HUES48 (cell line): ENCODE data around the gene RRP15.

Experiments used
- H3K27ac ChIP-seq: one replicate; pipeline ENCODE4 v1.7.0; 2013; ENCODE audit warnings: low read depth, low read length, inconsistent platforms
- H3K27me3 ChIP-seq: 2 replicates; pipeline ENCODE4 v1.6.1; 2013; ENCODE audit warnings: mild to moderate bottlenecking, low read length; ENCODE audit not compliant: control insufficient read depth, insufficient read depth
- H3K36me3 ChIP-seq: 2 replicates; pipeline ENCODE4 v1.6.1; 2013; ENCODE audit warnings: low read length; ENCODE audit not compliant: control insufficient read depth, insufficient read depth
- H3K4me1 ChIP-seq: 2 replicates; pipeline ENCODE4 v1.6.1; 2013; ENCODE audit warnings: mild to moderate bottlenecking, low read length; ENCODE audit not compliant: control insufficient read depth, insufficient read depth
- H3K4me3 ChIP-seq: 2 replicates; pipeline ENCODE4 v1.5.1; 2013; ENCODE audit warnings: mild to moderate bottlenecking, low read depth, low read length
- H3K9ac ChIP-seq: 2 replicates; pipeline ENCODE4 v1.6.1; 2013; ENCODE audit warnings: mild to moderate bottlenecking, low read depth, low read length, moderate library complexity
- H3K9me3 ChIP-seq: 2 replicates; pipeline ENCODE4 v1.6.1; 2013; ENCODE audit warnings: low read length; ENCODE audit not compliant: control insufficient read depth, insufficient read depth

RRP15 gene, protein sequence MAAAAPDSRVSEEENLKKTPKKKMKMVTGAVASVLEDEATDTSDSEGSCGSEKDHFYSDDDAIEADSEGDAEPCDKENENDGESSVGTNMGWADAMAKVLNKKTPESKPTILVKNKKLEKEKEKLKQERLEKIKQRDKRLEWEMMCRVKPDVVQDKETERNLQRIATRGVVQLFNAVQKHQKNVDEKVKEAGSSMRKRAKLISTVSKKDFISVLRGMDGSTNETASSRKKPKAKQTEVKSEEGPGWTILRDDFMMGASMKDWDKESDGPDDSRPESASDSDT

DNA sequence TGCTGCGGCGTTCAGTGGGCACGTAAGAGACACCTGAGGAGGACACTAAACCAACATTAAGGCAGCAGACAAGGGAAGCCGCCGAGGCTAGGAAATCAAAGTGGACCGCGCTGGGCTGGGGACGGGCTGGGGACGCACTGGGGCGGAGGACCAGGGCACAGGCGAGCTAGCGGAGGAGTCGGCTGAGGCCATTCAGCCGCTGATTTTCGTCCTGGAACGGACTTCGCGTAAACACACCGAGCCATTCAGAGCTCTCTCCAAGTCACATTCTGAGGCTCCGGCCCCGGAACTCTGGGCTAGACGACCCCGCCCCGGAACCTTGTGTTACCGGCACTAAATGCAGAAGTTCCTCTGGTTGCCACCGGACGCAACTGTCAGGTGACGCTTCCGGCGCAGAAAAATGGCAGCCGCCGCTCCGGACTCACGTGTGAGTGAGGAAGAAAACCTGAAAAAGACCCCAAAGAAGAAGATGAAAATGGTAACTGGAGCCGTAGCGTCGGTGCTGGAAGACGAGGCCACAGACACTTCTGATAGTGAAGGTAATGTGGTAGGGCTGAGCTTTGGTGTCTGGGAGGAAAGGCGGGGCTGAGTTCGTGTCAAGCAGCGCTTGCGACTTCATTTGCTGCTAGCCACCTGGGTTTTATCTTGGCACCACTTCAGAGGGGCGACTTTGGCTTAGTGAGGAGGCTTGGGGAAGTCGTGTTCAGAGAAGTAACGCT, at the start of gene RRP15:
Gene RRP15, plus strand, starts transcription at position 377 of the 719 bp plus-strand sequence. Its CDS starts 24 bp downstream, at position 401.
- no peaks in the 10 kb centered on the region for H3K27me3 ChIP-seq
- peak within 1 kb of the TSS; percentile 83 for H3K27ac ChIP-seq
- peaks cover 6% of the 10 kb centered on the region for H3K4me1 ChIP-seq
- 0 out of 2 replicates have a peak, but pooled peaks cover 4% of the 10 kb centered on the region for H3K9me3 ChIP-seq
- peak within 1 kb of the TSS; percentile 92 for H3K9ac ChIP-seq
- H3K4me3 ChIP-seq: peak within 1 kb of the TSS; percentile 100
- H3K36me3 ChIP-seq: peaks cover 12% of the 10 kb centered on the region

DNA sequence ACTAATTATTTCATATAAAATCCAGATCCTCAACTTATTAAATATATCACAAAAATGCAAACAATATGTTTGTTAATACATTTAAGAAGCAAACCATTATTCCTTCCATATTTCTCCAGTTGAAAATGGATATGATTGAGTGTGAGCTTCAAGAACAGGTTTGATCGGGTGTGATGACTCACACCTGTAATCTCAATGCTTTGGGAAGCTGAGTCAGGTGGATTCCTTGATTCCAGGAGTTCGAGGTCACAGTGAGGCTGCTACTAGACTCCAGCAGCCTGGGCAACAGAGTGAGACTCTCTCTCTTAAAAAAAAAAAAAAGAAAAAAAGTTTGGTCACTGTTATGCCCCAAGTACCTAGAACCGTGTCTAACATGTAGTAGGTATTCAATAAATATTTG, 42.9 kb upstream of the RRP15 start:
- no peak overlapping the region for H3K27ac ChIP-seq

DNA sequence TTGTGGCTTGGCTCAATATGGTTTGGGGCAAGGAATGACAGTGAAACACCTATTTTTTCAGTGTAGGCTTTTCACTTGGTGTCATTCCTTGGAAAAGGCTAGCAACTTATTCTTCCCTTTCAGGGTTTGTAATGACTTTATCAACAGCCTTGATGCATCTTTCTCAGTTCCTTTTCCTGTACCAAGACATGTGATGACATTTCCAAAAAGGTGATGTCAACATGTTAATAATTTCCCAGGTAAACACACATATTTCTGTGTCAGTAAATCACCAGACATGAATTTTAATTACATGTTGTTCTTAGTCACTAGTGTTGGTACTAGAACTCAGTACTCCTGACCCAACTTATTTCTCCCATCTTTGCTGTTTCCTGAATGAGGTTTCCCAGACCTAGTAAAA, 37.8 kb upstream of the RRP15 start:
- no peaks in the 10 kb centered on the region for H3K36me3 ChIP-seq
- no peak overlapping the region for H3K9ac ChIP-seq

More for the DNA sequence above, 42.9 kb upstream of the RRP15 start:
- no peak overlapping the region for H3K9ac ChIP-seq
- H3K9me3 ChIP-seq: no peaks in the 10 kb centered on the region
- H3K36me3 ChIP-seq: no peaks in the 10 kb centered on the region
- H3K27me3 ChIP-seq: no peaks in the 10 kb centered on the region
- H3K4me3 ChIP-seq: no peak overlapping the region
- H3K4me1 ChIP-seq: no peaks in the 10 kb centered on the region

DNA sequence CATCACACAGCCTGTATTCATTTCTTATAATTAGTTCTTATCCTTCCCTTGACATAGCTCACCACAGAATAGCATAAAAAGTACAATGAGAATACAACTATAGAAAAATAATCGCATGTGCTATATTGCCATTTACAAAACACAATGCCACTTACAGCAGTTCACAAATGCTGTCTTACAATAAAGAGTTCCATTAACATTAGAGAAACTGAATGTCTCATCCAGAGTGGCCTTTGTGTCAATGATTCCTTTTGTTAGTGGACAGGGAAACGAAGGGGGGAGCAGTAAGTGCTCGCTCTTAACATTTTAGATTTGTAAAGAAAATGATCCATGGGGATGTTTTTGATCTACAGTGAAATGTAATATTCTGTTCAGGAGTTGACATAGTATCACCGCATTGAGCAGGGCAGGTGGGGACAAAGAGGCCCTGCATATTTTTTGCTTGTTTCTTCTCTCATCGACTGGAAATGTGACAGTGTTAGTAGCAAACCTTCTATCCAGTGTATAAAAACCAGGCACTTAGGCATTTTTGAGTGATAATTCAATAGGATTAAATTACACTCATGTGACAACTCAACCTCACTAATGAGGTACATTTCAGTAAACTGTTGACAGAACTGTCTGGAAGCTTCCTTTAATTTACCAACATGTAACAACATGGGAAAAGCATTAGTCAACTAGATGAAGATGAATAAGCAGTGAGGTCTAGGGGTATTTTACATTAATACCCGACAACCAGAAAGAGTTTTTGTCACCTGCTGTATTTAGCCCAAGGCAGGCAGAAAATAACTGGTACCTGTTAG, 35.6 kb upstream of the RRP15 start:
- no peak overlapping the region for H3K4me3 ChIP-seq
- H3K27me3 ChIP-seq: no peaks in the 10 kb centered on the region
- H3K27ac ChIP-seq: no peak overlapping the region
- no peaks in the 10 kb centered on the region for H3K36me3 ChIP-seq
- no peak overlapping the region for H3K9ac ChIP-seq
- H3K9me3 ChIP-seq: no peaks in the 10 kb centered on the region
- H3K4me1 ChIP-seq: peaks cover 3% of the 10 kb centered on the region

More for the DNA sequence above, 37.8 kb upstream of the RRP15 start:
- Histone ChIP-seq H3K9me3 (no peaks in the 10 kb centered on the region), H3K27me3 (no peaks in the 10 kb centered on the region), H3K27ac (no peak overlapping the region), H3K4me1 (no peaks in the 10 kb centered on the region), H3K4me3 (no peak overlapping the region)

DNA sequence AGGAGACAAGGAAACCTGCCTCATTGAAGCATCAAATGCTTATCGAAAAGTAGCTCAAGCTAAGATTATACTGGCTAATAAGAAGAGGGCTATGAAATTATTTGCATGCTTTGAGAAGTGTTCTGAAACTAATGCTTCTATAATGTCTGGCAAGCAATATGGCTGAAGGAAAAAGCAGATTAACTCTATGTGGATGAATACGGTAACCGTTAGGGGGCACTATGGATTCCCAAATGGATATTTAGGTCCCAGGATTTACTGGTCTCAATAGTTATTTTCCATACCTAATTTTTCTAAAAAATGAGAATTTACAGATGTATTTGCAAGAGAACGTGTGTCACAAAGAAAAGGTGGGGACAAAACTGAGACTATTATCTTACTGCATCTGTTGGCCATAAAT, 34.6 kb upstream of the RRP15 start:
- H3K9ac ChIP-seq: no peak overlapping the region
- no peak overlapping the region for H3K4me3 ChIP-seq
- no peak overlapping the region for H3K27ac ChIP-seq
- H3K9me3 ChIP-seq: no peaks in the 10 kb centered on the region
- H3K27me3 ChIP-seq: no peaks in the 10 kb centered on the region
- no peaks in the 10 kb centered on the region for H3K36me3 ChIP-seq
- H3K4me1 ChIP-seq: peaks cover 7% of the 10 kb centered on the region

GRCh38 chr1:218254296-218254946, 30.7 kb upstream of the RRP15 start:
- Histone ChIP-seq H3K4me3 (no peak overlapping the region), H3K4me1 (peaks cover 13% of the 10 kb centered on the region), H3K9ac (no peak overlapping the region), H3K27ac (no peak overlapping the region), H3K36me3 (no peaks in the 10 kb centered on the region), H3K9me3 (no peaks in the 10 kb centered on the region), H3K27me3 (no peaks in the 10 kb centered on the region)

DNA sequence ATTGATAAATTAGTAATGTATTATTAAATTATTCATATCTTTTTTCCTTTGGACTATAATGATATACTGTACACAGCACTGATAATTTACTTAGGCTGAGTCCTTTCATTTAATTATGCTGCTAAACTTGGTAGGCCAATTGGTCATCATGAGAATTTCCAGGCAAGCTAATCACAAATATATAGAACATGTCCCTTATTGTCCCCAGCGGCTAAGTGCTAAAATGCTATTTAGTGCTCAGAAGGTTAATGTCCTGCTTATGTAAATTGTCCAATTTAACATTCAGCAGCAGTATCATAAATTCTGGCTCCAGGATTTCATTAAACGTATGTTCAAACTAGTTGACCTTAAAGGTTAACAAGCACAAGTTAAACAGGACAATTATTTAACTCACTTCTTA, 30.0 kb upstream of the RRP15 start:
- Histone ChIP-seq H3K4me1 (peaks cover 15% of the 10 kb centered on the region), H3K9ac (no peak overlapping the region), H3K9me3 (no peaks in the 10 kb centered on the region), H3K27ac (no peak overlapping the region), H3K27me3 (no peaks in the 10 kb centered on the region), H3K36me3 (no peaks in the 10 kb centered on the region), H3K4me3 (no peak overlapping the region)

GRCh38 chr1:218257371-218257770, 27.7 kb upstream of the RRP15 start:
- Histone ChIP-seq H3K4me1 (peaks cover 16% of the 10 kb centered on the region), H3K36me3 (no peaks in the 10 kb centered on the region), H3K4me3 (no peak overlapping the region), H3K9me3 (no peaks in the 10 kb centered on the region), H3K27me3 (no peaks in the 10 kb centered on the region), H3K27ac (no peak overlapping the region), H3K9ac (no peak overlapping the region)

DNA sequence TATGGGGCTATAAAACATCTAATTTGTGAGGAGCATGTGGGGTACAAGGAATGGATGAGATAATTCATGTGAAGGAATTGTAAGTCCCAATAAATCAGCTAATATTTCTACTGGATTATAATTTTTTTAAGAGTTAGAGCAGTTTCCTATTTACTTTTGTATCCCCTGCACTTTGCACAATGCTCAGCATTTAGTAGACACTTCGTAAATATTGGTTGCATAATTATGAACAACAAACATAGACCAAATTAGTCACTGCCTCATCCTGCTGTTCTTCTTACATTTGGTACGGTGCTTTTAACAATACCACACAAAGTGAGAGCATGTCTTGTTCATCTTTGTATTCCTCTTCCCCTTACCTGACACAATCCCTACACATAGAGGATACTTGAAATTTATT, 27.1 kb upstream of the RRP15 start:
- H3K9me3 ChIP-seq: no peaks in the 10 kb centered on the region
- H3K27ac ChIP-seq: no peak overlapping the region
- no peak overlapping the region for H3K9ac ChIP-seq
- no peak overlapping the region for H3K4me3 ChIP-seq
- H3K4me1 ChIP-seq: peaks cover 16% of the 10 kb centered on the region
- H3K36me3 ChIP-seq: no peaks in the 10 kb centered on the region
- no peaks in the 10 kb centered on the region for H3K27me3 ChIP-seq

- no peaks in the 10 kb centered on the region for H3K27me3 ChIP-seq
- no peaks in the 10 kb centered on the region for H3K9me3 ChIP-seq
- H3K4me1 ChIP-seq: peaks cover 15% of the 10 kb centered on the region
- no peak overlapping the region for H3K27ac ChIP-seq
- H3K4me3 ChIP-seq: no peak overlapping the region
- no peak overlapping the region for H3K9ac ChIP-seq
- no peaks in the 10 kb centered on the region for H3K36me3 ChIP-seq
Observed at GRCh38 chr1:218259339-218259738, 25.8 kb upstream of the RRP15 start.
